Measurements from ENCODE around the gene DYNAP. TPM values are rescaled to one million over a fixed set of nuclear protein-coding genes. Genes with fewer than 3 reads are reported as not detected.

DYNAP gene
- total RNA-seq, 1 donor from 2014 or later, result not detected

DNA sequence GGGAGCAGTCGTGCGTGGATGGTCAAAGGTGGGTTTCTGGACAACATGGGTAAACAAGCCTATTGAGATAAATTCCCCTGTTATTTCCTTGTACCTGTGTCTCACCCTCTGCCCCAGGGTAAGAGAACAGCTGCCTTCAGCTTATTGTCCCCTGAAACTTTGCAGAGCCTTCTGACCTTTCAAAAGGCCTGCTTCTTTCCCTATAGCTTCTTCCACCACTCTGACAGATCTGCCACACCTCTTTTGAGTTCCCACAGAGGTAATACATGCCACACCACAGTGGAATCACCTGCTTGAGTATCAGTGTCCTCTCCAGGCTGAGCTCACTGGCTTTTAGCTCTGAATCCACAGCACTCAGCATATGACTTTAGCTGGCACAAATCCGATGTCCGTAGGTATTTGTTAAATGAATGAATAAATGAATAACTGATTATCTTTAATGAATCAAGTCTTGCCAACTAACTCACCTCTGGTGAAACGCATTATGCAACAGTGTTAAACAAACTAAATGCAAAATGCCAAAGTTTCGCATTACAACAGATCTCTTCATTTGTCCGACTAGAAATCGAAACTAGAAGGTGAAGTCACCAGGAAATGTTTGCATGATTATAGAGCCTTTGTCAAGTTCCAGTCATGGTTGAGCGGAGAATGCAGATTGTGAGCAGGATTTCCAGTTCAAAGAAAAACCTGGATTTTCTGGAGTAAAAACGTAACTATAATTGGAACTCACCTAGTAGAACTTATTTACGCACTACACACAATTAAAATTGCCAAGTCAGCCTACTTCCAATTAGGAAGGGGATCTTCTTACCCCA, 16.4 kb downstream of the DYNAP start:
- TF ChIP-seq, protein P1, sequence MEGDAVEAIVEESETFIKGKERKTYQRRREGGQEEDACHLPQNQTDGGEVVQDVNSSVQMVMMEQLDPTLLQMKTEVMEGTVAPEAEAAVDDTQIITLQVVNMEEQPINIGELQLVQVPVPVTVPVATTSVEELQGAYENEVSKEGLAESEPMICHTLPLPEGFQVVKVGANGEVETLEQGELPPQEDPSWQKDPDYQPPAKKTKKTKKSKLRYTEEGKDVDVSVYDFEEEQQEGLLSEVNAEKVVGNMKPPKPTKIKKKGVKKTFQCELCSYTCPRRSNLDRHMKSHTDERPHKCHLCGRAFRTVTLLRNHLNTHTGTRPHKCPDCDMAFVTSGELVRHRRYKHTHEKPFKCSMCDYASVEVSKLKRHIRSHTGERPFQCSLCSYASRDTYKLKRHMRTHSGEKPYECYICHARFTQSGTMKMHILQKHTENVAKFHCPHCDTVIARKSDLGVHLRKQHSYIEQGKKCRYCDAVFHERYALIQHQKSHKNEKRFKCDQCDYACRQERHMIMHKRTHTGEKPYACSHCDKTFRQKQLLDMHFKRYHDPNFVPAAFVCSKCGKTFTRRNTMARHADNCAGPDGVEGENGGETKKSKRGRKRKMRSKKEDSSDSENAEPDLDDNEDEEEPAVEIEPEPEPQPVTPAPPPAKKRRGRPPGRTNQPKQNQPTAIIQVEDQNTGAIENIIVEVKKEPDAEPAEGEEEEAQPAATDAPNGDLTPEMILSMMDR (conservative IDR thresholded peaks at IDR 0.05; ENCODE audit: low read depth, low read length), result no peak
- DNase-seq (ENCODE audit: low read depth), result peak; percentile 99

DNA sequence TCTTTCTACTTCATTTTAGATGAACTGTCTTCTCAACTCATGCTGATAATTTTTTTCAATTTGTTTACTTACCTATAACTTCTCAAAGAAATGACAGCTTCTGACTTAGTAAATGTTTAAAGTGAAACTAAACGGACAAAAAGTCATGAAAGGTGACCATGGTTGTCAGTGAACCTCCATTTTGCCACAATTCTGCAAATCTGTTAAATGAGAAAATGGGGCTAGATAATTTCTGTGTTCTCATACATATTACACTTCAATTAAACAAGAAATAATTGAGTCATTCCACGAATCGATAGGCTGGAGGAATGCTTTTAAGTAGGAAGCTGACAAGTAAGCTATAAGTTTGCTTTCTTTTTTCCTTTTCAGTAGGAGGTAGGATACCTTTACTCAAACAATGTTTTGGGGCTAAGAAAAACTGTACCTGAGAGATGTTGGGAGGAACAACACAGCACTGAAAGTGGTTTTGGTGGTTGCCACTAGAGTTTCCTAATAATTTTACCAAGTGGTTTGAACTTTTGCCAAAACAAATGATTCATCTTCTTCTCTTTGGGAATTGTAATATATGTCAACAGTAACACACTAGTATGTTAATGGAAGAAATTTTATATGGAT, 17.1 kb downstream of the DYNAP start:
- TF ChIP-seq, protein P1 (conservative IDR thresholded peaks at IDR 0.05; ENCODE audit: low read depth, low read length), result no peak
- peak overlapping the region; percentile 48 for H3K4me3 ChIP-seq (ENCODE audit: low read depth, low read length)
- peak; percentile 74 for DNase-seq (ENCODE audit: low read depth)

More for the DNA sequence above, 16.4 kb downstream of the DYNAP start:
- H3K4me3 ChIP-seq (ENCODE audit: low read depth, low read length), result peak overlapping the region; percentile 48

DNA sequence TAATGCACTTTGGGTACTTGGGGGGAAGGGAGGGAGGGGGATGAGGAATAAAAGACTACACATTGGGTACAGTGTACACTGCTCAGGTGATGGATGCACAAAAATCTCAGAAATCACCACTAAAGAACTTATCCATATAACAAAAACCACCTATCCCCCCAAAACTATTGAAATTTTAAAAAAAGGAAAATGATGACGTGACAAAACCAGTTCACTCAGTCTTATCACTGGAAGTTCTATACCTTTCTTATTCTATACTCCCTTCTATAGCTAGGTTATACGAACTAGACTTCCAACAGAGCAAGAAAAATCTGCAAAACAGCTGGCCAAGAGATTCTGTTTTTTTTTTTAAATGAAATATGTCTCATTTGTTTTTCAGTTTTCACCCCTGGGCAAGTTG, 20.8 kb downstream of the DYNAP start:
- no peak overlapping the region for H3K4me3 ChIP-seq (ENCODE audit: low read depth, low read length)
- no peak for DNase-seq (ENCODE audit: low read depth)
- TF ChIP-seq, protein P1 (conservative IDR thresholded peaks at IDR 0.05; ENCODE audit: low read depth, low read length), result no peak

DNA sequence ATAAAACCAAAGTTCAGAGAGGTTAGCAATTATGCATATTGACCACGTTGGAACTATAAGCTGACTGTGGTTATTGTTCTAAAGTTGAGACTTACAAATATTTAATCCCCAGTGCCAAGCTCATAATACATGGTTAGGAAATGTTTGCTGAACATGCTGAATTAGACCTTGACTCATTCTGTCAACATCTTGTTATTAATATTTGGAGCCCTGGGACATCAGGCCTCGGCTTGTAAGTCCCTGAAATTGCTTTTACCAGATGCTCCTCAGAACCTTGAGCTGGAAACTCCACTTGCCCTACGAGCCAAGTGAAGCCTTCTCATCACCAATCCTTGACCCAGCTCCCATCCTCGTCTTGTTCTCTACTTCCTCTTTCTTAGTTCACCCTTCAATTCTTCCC, 21.2 kb downstream of the DYNAP start:
- DNase-seq (ENCODE audit: low read depth), result no peak
- H3K4me3 ChIP-seq (ENCODE audit: low read depth, low read length), result no peak overlapping the region
- TF ChIP-seq, protein P1 (conservative IDR thresholded peaks at IDR 0.05; ENCODE audit: low read depth, low read length), result no peak

- TF ChIP-seq, protein P1 (conservative IDR thresholded peaks at IDR 0.05; ENCODE audit: low read depth, low read length), result no peak
- DNase-seq (ENCODE audit: low read depth), result no peak
- no peak overlapping the region for H3K4me3 ChIP-seq (ENCODE audit: low read depth, low read length)
These were observed 22.1 kb downstream of the DYNAP start for GRCh38 chr18:54613174-54613573.

DNA sequence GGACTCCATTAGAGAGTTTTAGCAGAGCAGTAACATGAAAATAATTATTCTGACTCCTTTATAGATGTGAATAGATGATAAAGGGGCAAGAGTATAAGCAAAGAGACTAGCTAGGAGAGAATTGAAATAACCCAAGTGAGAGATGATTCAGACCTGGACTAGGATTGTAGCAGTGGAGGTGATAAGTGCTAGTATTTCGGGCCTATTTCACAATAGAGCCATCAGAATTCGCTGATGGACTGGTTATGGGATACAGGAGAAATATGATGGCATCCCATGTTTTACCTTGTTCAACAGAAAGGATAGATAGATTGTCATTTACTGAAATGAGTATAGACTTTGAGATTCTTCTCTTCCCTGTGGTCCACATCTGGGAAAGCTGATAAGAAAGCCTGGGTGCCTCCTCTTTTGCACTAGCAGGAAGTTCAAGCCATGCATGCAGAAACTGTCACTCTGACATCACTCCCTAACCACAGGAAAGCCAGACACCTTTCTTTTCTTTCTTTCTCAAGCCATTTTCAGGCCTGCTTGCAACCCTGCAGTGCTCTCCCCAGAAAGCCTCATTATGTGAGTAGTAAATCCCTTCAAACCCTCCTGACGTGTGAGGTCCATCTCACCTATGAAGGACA, 25.3 kb downstream of the DYNAP start:
- no peak overlapping the region for H3K4me3 ChIP-seq (ENCODE audit: low read depth, low read length)
- no peak for DNase-seq (ENCODE audit: low read depth)
- TF ChIP-seq, protein P1 (conservative IDR thresholded peaks at IDR 0.05; ENCODE audit: low read depth, low read length), result no peak
